D721Med (cell line): ENCODE data around the gene MVB12A.

Source experiments
- DNase-seq: peaks from one replicate; pipeline ENCODE4 v3.0.0; 2011; ENCODE audit warnings: low spot score; ENCODE audit not compliant: insufficient read length
- FAIRE-seq: peaks from 2 replicates; lab custom pipeline; 2011; peaks lifted over from hg19 to GRCh38; lab: Jason Lieb, UNC
- TF ChIP-seq, protein P1 (sequence below): IDR thresholded peaks from 2 replicates; pipeline ENCODE4 v1.5.1; 2012; ENCODE audit warnings: mild to moderate bottlenecking, control low read depth; ENCODE audit not compliant: insufficient read depth; ENCODE audit errors: missing control alignments

The MVB12A gene

DNA sequence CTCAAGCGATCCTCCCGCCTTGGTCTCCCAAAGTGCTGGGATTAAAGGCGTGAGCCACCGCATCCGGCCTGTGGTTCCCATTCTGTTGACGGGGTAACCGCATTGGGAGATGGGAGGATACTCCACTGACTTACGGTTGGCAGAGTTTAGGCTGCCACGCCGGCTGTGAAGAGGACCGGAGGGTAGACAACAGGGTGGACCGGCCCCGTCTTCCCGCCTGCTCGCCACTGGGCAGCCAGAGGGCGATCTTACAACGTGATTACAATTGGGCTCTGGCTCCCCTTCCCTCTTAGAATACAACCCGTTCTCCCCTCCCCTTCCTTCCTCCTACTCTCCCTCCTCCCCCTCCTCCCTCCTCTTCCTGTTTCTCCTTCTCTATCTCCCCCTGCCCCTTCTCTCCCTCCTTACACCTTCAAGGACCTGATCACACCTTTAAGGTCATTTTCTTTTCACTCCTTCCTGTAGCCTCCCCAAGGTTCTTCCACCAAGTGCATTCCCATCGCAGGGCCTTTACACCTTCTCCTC, 24.9 kb upstream of the MVB12A start:
- DNase-seq = peak; percentile 93
- TF ChIP-seq, protein P1, sequence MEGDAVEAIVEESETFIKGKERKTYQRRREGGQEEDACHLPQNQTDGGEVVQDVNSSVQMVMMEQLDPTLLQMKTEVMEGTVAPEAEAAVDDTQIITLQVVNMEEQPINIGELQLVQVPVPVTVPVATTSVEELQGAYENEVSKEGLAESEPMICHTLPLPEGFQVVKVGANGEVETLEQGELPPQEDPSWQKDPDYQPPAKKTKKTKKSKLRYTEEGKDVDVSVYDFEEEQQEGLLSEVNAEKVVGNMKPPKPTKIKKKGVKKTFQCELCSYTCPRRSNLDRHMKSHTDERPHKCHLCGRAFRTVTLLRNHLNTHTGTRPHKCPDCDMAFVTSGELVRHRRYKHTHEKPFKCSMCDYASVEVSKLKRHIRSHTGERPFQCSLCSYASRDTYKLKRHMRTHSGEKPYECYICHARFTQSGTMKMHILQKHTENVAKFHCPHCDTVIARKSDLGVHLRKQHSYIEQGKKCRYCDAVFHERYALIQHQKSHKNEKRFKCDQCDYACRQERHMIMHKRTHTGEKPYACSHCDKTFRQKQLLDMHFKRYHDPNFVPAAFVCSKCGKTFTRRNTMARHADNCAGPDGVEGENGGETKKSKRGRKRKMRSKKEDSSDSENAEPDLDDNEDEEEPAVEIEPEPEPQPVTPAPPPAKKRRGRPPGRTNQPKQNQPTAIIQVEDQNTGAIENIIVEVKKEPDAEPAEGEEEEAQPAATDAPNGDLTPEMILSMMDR = peak; percentile 84
- FAIRE-seq = peak; percentile 21

DNA sequence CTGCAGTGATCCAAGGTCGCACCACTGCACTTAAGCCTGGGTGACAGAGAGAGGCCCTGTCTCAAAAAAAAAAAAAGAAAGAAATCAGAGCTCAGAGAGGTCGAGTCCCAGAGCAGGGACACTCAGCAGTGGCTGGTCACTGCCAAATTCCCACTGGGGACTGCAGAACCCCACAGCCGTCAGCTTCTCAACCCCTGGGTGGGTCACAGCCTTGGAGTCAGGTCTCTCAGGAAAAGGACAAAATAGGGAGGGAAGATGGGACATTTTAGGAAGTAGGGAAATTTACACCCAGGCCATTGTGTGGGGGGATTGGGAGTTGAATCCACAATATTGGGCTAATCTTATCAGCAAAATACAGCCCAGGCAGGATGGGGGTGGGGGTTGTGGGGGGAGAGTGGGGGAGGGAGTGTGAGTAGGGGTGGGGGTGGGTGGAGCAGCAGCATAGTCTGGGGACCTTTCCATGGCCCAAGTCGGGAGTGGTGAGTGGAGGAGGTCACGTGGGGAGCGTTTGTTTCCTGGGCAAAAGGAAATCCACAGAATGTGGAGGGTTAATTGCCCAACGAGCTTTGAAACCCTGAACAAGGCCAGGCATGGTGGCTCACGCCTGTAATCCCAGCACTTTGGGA, 20.8 kb upstream of the MVB12A start:
- DNase-seq = no peak
- FAIRE-seq = no peak
- TF ChIP-seq, protein P1 = no peak

GRCh38 chr19:17401628-17402027, 18.2 kb upstream of the MVB12A start:
- TF ChIP-seq, protein P1 = no peak
- DNase-seq = no peak
- FAIRE-seq = no peak

- FAIRE-seq = no peak
- TF ChIP-seq, protein P1 = no peak
- no peak for DNase-seq
Observed at GRCh38 chr19:17402982-17403855, 16.6 kb upstream of the MVB12A start.

DNA sequence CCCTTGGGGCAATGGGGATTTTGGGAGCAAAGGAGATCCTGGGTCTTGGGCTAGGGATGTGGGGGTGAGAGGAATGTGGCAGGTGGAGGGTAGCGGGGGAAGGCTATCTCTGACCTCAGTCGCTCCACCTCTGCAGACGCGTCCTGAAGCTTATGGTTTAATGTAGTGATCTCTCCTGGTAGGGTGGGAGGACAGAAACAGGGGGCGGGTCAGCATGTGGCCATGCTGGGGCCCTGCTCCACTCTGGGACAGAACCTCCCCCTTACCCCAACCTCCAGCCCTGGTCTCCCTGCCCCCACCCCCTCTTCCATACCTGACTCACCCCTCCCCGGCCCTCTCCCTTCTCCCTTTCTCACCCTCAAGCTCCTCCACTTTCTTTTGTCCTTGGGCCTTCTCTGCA, 15.8 kb upstream of the MVB12A start:
- DNase-seq (no peak), FAIRE-seq (no peak)
- TF ChIP-seq, protein P1 = no peak

GRCh38 chr19:17404621-17405249, 15.1 kb upstream of the MVB12A start:
- TF ChIP-seq, protein P1 = no peak
- DNase-seq (no peak), FAIRE-seq (no peak)
